ENCODE data around the gene OR4E2.
A peak's percentile ranks its signal among the peaks of the same experiment; 100 is the strongest.
"Not testable (repeated sequence)": the region's sequence is repeated elsewhere in the genome, so short reads cannot be mapped to it uniquely, and the experiment has no call there.

OR4E2 gene

DNA sequence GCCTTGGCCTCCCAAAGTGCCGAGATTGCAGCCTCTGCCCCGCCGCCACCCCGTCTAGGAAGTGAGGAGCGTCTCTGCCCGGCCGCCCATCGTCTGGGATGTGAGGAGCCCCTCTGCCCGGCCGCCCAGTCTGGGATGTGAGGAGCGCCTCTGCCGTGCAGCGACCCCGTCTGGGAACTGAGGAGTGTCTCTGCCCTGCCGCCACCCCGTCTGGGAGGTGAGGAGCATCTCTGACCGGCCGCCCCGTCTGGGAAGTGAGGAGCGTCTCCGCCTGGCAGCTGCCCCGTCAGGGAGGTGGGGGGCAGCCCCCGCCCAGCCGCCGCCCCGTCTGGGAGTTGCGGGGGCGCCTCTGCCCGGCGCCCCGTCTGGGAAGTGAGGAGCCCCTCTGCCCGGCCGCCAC, 44.0 kb downstream of the OR4E2 start:
- not testable (repeated sequence) for DNase-seq (ENCODE audit: low spot score)

- DNase-seq (ENCODE audit: low spot score) = not testable (repeated sequence)
These were observed 44.9 kb downstream of the OR4E2 start for GRCh38 chr14:21698538-21698937.

DNA sequence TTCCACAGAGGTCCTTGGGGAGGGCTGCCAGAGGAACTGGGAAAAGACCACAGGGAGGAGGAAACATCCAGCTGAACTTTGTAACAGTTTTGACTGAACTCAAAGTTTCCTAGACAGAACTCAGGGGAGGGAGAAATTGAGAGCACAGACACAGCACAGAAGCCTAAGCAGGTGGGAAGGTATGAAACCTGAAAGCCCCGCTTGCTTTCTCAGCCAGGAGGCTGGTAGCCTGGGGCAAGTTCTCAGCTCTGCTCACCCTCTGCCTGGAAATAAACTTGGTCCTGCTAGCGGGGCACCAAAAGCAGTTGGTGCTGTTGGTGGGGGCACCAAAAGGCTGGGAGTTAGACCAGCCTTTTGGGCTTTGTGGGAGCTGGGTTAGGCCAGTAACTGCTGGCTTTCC, 45.9 kb downstream of the OR4E2 start:
- DNase-seq (ENCODE audit: low spot score) = no peak

- no peak for DNase-seq (ENCODE audit: low spot score)
These were observed 48.7 kb downstream of the OR4E2 start for GRCh38 chr14:21702316-21702715.

- DNase-seq (ENCODE audit: low spot score) = no peak
These were observed 50.0 kb downstream of the OR4E2 start for GRCh38 chr14:21703357-21704326.

DNA sequence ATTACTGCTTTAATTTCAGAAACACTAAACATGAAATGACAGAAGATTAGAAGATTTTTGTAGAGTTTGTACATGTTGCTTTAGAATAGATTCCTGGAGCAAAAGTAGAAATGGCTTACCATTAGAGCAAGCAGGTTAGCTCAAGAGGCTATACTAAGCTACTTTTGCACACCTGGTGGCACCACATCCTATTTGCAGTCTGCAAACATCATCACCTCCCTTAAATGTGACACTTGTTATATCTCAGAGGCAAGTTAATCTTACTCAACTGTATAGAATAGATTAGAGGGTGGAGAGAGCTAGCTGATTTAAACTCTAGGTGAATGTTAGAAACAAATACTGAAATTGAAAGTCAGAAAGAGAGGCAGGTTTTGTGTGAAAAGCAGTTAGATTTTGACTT, 50.7 kb downstream of the OR4E2 start:
- no peak for DNase-seq (ENCODE audit: low spot score)

DNA sequence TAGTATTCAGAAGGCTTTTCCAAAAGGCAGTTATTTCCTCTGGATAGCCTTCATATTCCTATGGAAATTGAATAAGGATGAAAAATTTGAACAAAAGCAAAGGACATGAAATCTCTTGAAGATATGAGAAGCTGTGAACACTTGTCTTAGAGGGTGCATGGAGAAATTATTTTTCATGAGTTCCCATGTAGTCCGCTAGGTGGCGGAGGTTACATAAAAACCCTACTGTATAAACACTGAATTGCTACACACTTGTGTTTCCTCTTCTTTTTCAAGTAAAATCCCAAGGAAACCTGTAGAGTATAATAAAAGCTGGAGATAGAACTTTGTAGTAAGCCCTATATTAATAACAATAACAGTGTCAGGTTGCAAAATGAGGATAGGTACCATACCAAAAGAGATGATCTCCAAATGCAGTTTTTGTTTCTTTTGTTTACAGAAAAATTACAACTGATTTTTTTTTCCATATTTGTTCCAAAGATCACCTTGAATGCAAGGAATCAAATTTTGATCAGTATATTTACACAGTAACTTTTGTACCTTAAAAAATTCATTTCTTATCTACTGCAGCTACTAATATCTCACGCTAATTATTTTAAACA, 57.8 kb downstream of the OR4E2 start:
- peak; percentile 43 for DNase-seq (ENCODE audit: low spot score)

DNA sequence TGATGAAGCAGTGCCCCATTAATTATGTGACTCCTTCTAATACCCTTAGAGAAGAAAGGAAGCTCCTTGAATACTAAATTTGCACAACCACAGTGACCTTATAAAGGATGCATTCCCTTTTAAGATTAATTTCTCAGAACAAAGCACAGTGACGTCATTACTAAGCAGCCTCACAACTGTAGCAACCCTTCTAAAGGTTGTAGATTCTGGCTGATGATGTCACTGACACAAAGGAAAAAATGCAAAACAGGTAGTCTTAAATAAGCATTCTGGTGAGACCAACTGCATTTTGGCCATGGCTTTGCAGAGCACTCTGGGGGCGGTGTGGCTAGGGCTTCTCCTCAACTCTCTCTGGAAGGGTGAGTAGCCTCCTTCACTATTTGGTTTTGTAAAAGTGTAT, 58.4 kb downstream of the OR4E2 start:
- no peak for DNase-seq (ENCODE audit: low spot score)

- DNase-seq (ENCODE audit: low spot score) = no peak
These were observed 60.8 kb downstream of the OR4E2 start for GRCh38 chr14:21714318-21714929.
